KMS-11 (cell line): ENCODE data around the gene KCNC4.

Experiments used
- H2AFZ ChIP-seq: fragments of 200-600 bp; sonication (generic); 2 replicates; pipeline ENCODE4 v1.6.1; 2016; ENCODE audit warnings: antibody characterized with exemption, mixed run types, low read depth
- H3K27ac ChIP-seq: fragments of 200-600 bp; sonication (generic); 2 replicates; pipeline ENCODE4 v1.6.1; 2016; ENCODE audit warnings: mild to moderate bottlenecking, mixed run types
- H3K27me3 ChIP-seq: fragments of 200-600 bp; sonication (generic); 2 replicates; pipeline ENCODE4 v1.6.1; 2017; ENCODE audit warnings: mild to moderate bottlenecking, low read depth, mixed run types, moderate library complexity; ENCODE audit not compliant: insufficient read depth
- H3K36me3 ChIP-seq: fragments of 200-600 bp; sonication (generic); 2 replicates; pipeline ENCODE4 v1.6.1; 2017; ENCODE audit warnings: mild to moderate bottlenecking, mixed run types; ENCODE audit not compliant: insufficient read depth
- H3K4me1 ChIP-seq: fragments of 200-600 bp; sonication (generic); 2 replicates; pipeline ENCODE4 v1.6.1; 2016; ENCODE audit warnings: mild to moderate bottlenecking, low read depth, mixed run types; ENCODE audit not compliant: poor library complexity, severe bottlenecking
- H3K4me2 ChIP-seq: fragments of 200-600 bp; sonication (generic); 2 replicates; pipeline ENCODE4 v1.7.0; 2016; ENCODE audit warnings: mild to moderate bottlenecking, mixed run types
- H3K4me3 ChIP-seq: fragments of 200-600 bp; sonication (generic); IDR thresholded peaks from 2 replicates; pipeline ENCODE4 v1.6.1; 2017; ENCODE audit warnings: low read depth, low read length, mixed read lengths; ENCODE audit not compliant: insufficient read depth
- H3K79me2 ChIP-seq: fragments of 200-600 bp; sonication (generic); 2 replicates; pipeline ENCODE4 v1.6.1; 2016; ENCODE audit warnings: low read depth, mixed run types; ENCODE audit not compliant: insufficient read depth
- H3K9ac ChIP-seq: fragments of 200-600 bp; sonication (generic); 2 replicates; pipeline ENCODE4 v1.6.1; 2016; ENCODE audit warnings: mild to moderate bottlenecking, mixed run types
- H4K20me1 ChIP-seq: fragments of 200-600 bp; sonication (generic); 2 replicates; pipeline ENCODE4 v1.6.1; 2016; ENCODE audit warnings: mild to moderate bottlenecking, mixed run types; ENCODE audit not compliant: insufficient read depth
- CTCF ChIP-seq: fragments of 200-600 bp; sonication (generic); conservative IDR thresholded peaks from 2 replicates; pipeline ENCODE4 v1.6.1; 2017; ENCODE audit warnings: low read depth, mild to moderate bottlenecking, antibody characterized with exemption, low read length, moderate library complexity, mixed read lengths

The KCNC4 gene

GRCh38 chr1:110163591-110163990 lies 46.5 kb upstream of the KCNC4 start:
- H3K4me3 ChIP-seq, result no peak overlapping the region
- H3K79me2 ChIP-seq, result no peaks in the 10 kb centered on the region
- no peaks in the 10 kb centered on the region for H4K20me1 ChIP-seq
- H3K4me2 ChIP-seq, result no peak overlapping the region
- no peak overlapping the region for H3K9ac ChIP-seq
- no peaks in the 10 kb centered on the region for H3K36me3 ChIP-seq
- no peak overlapping the region for H2AFZ ChIP-seq
- no peak overlapping the region for H3K27ac ChIP-seq
- no peaks in the 10 kb centered on the region for H3K4me1 ChIP-seq
- TF ChIP-seq CTCF, result no peak
- H3K27me3 ChIP-seq, result peaks cover 6% of the 10 kb centered on the region; the same call in 1 of the 2 replicates

- no peak for TF ChIP-seq CTCF
- Histone ChIP-seq H3K9ac (no peak overlapping the region), H3K79me2 (no peaks in the 10 kb centered on the region), H3K4me2 (no peak overlapping the region), H3K27ac (no peak overlapping the region), H3K36me3 (no peaks in the 10 kb centered on the region), H4K20me1 (no peaks in the 10 kb centered on the region), H3K4me3 (no peak overlapping the region), H3K4me1 (no peaks in the 10 kb centered on the region), H3K27me3 (peaks cover 2% of the 10 kb centered on the region; the same call in 1 of the 2 replicates), H2AFZ (no peak overlapping the region)
These were observed 45.3 kb upstream of the KCNC4 start for GRCh38 chr1:110164725-110165350.

- Histone ChIP-seq H4K20me1 (no peaks in the 10 kb centered on the region), H3K9ac (no peak overlapping the region), H2AFZ (no peak overlapping the region), H3K4me1 (no peaks in the 10 kb centered on the region), H3K27me3 (no peaks in the 10 kb centered on the region), H3K4me3 (no peak overlapping the region), H3K79me2 (no peaks in the 10 kb centered on the region), H3K36me3 (no peaks in the 10 kb centered on the region), H3K27ac (no peak overlapping the region), H3K4me2 (no peak overlapping the region)
- no peak for TF ChIP-seq CTCF
These were observed 44.3 kb upstream of the KCNC4 start for GRCh38 chr1:110165761-110166231.

- no peak overlapping the region for H3K27ac ChIP-seq
- H3K4me3 ChIP-seq, result no peak overlapping the region
- no peaks in the 10 kb centered on the region for H3K79me2 ChIP-seq
- H2AFZ ChIP-seq, result no peak overlapping the region
- H3K4me2 ChIP-seq, result no peak overlapping the region
- no peaks in the 10 kb centered on the region for H4K20me1 ChIP-seq
- H3K36me3 ChIP-seq, result no peaks in the 10 kb centered on the region
- TF ChIP-seq CTCF, result no peak
- H3K4me1 ChIP-seq, result no peaks in the 10 kb centered on the region
- H3K9ac ChIP-seq, result no peak overlapping the region
- H3K27me3 ChIP-seq, result no peaks in the 10 kb centered on the region
These were observed 43.3 kb upstream of the KCNC4 start for GRCh38 chr1:110166861-110167260.
